Keratinocyte (primary cell): ENCODE data around the gene AFAP1L2. TPM values are rescaled to one million over a fixed set of nuclear protein-coding genes. Genes with fewer than 3 reads are reported as not detected.

ENCODE experiments used
- DNase-seq: peaks from one replicate; pipeline ENCODE4 v3.0.0-alpha.2; 2011; ENCODE audit warnings: low read depth, missing footprints, low spot score
- FAIRE-seq: peaks from 2 replicates; lab custom pipeline; 2011; peaks lifted over from hg19 to GRCh38; lab: Jason Lieb, UNC
- H2AFZ ChIP-seq: 2 replicates; pipeline ENCODE4 v1.6.0; 2012; ENCODE audit warnings: low read length, control low read depth, inconsistent platforms; ENCODE audit not compliant: control insufficient read depth
- H3K27ac ChIP-seq: 2 replicates; pipeline ENCODE4 v1.5.1; 2011; ENCODE audit warnings: low read length; ENCODE audit not compliant: control insufficient read depth, insufficient read depth
- H3K27me3 ChIP-seq: 3 replicates; pipeline ENCODE4 v1.6.0; 2011; ENCODE audit warnings: low read length; ENCODE audit not compliant: control insufficient read depth, insufficient read depth; ENCODE audit errors: extremely low read depth
- H3K36me3 ChIP-seq, 2 experiments: 2 replicates in 1 of 2; 3 replicates in 1 of 2; pipeline ENCODE4 v1.5.1; 2011; ENCODE audit warnings: low read length in 2 of 2, mild to moderate bottlenecking in 1 of 2; ENCODE audit not compliant: control insufficient read depth in 2 of 2, insufficient read depth in 2 of 2; ENCODE audit errors: extremely low read depth in 1 of 2
- H3K4me1 ChIP-seq: 3 replicates; pipeline ENCODE4 v1.5.1; 2011; ENCODE audit warnings: low read length; ENCODE audit not compliant: control insufficient read depth, insufficient read depth; ENCODE audit errors: extremely low read depth
- H3K4me2 ChIP-seq: 3 replicates; pipeline ENCODE4 v1.6.0; 2011; ENCODE audit warnings: low read depth, low read length; ENCODE audit not compliant: control insufficient read depth, insufficient read depth; ENCODE audit errors: extremely low read depth
- H3K4me3 ChIP-seq, 3 experiments: fragments of 200-600 bp in 1 of 3; sonication (generic) in 1 of 3; 2 replicates in 2 of 3; 3 replicates in 1 of 3; pipeline ENCODE4 v1.5.1; 2011 to 2016; ENCODE audit warnings: low read length in 3 of 3, mild to moderate bottlenecking in 3 of 3, control low read depth in 2 of 3, inconsistent platforms in 1 of 3, low read depth in 1 of 3, mixed read lengths in 1 of 3, mixed run types in 1 of 3, moderate library complexity in 1 of 3; ENCODE audit not compliant: control insufficient read depth in 2 of 3, insufficient read depth in 2 of 3; ENCODE audit errors: extremely low read depth in 1 of 3
- H3K79me2 ChIP-seq: 2 replicates; pipeline ENCODE4 v1.6.0; 2012; ENCODE audit warnings: low read length; ENCODE audit not compliant: control insufficient read depth, insufficient read depth
- H3K9ac ChIP-seq: 3 replicates; pipeline ENCODE4 v1.6.0; 2011; ENCODE audit warnings: low read length; ENCODE audit not compliant: control insufficient read depth, insufficient read depth; ENCODE audit errors: extremely low read depth
- H3K9me1 ChIP-seq: 3 replicates; pipeline ENCODE4 v1.6.0; 2011; ENCODE audit warnings: low read length; ENCODE audit not compliant: control insufficient read depth, insufficient read depth; ENCODE audit errors: extremely low read depth
- H3K9me3 ChIP-seq: 2 replicates; pipeline ENCODE4 v1.5.1; 2012; ENCODE audit warnings: low read depth, low read length; ENCODE audit not compliant: control insufficient read depth
- H4K20me1 ChIP-seq: 3 replicates; pipeline ENCODE4 v1.6.0; 2011; ENCODE audit warnings: low read length; ENCODE audit not compliant: control insufficient read depth, insufficient read depth; ENCODE audit errors: extremely low read depth
- EZH2 ChIP-seq: IDR thresholded peaks from one replicate; pipeline ENCODE4 v1.6.1; 2012; ENCODE audit warnings: inconsistent platforms, mild to moderate bottlenecking, low read length, moderate library complexity
- dilution Hi-C: fragments of 300-500 bp; cut with MboI; formaldehyde crosslinking; loops from one replicate; pipeline ENCODE4 v1.7.0; 2020; ENCODE audit warnings: low sequenced_read_pairs; ENCODE audit not compliant: extremely low pct_ligation_motif_present
- polyA plus RNA-seq, 5 experiments: library from polyadenylated mRNA; depleted of rRNA in 3 of 5; stranded (reverse) in 3 of 5; stranded (forward) in 1 of 5; unstranded in 1 of 5; fragments of >200 nt; gene quantifications; 1 replicate in 1 of 5; 2 replicates in 3 of 5; 3 replicates in 1 of 5; pipeline versions ENCODE4 v1.2.1 to v1.2.3, GENCODE V29; 2011 to 2012; ENCODE audit warnings: missing spikeins in 2 of 5, low read depth in 1 of 5, low replicate concordance in 1 of 5
- TF ChIP-seq, protein P1 (sequence below), 3 experiments: IDR thresholded peaks in 1 of 3; conservative IDR thresholded peaks in 1 of 3; optimal IDR thresholded peaks in 1 of 3; 2 replicates in 2 of 3; 3 replicates in 1 of 3; pipeline versions ENCODE3 to v1.5.1; 2011; ENCODE audit warnings: low read length in 3 of 3, mild to moderate bottlenecking in 3 of 3, moderate library complexity in 2 of 3, control low read depth in 1 of 3, inconsistent platforms in 1 of 3; ENCODE audit not compliant: insufficient read depth in 2 of 3; ENCODE audit errors: extremely low read depth in 1 of 3

AFAP1L2 gene
- polyA plus RNA-seq, 1 donor (not counting 4 experiments of a cell fraction or from before 2014, with no cell fraction given): 40.4 TPM

- H3K9me1 ChIP-seq: no peaks in the 10 kb centered on the region
- FAIRE-seq (no peak), DNase-seq (no peak)
- no peak overlapping the region for H2AFZ ChIP-seq
- no peaks in the 10 kb centered on the region for H3K4me1 ChIP-seq
- H3K27me3 ChIP-seq: no peaks in the 10 kb centered on the region
- H3K4me2 ChIP-seq: no peak overlapping the region
- dilution Hi-C loops: no loop called here
- no peaks in the 10 kb centered on the region for H3K79me2 ChIP-seq
- no peak overlapping the region for H3K4me3 ChIP-seq
- H3K9ac ChIP-seq: no peak overlapping the region
- H3K36me3 ChIP-seq: peaks cover 28 to 45% of the 10 kb centered on the region in 2 experiments
- no peak overlapping the region for H3K27ac ChIP-seq
- no peak for TF ChIP-seq EZH2
- TF ChIP-seq, protein P1, sequence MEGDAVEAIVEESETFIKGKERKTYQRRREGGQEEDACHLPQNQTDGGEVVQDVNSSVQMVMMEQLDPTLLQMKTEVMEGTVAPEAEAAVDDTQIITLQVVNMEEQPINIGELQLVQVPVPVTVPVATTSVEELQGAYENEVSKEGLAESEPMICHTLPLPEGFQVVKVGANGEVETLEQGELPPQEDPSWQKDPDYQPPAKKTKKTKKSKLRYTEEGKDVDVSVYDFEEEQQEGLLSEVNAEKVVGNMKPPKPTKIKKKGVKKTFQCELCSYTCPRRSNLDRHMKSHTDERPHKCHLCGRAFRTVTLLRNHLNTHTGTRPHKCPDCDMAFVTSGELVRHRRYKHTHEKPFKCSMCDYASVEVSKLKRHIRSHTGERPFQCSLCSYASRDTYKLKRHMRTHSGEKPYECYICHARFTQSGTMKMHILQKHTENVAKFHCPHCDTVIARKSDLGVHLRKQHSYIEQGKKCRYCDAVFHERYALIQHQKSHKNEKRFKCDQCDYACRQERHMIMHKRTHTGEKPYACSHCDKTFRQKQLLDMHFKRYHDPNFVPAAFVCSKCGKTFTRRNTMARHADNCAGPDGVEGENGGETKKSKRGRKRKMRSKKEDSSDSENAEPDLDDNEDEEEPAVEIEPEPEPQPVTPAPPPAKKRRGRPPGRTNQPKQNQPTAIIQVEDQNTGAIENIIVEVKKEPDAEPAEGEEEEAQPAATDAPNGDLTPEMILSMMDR (optimal IDR thresholded peaks at IDR 0.05 in 1 of 3, IDR thresholded peaks at IDR 0.05 in 1 of 3, conservative IDR thresholded peaks at IDR 0.05 in 1 of 3; ENCODE audit: extremely low read depth in 1 of 3, insufficient read depth in 2 of 3, low read length in 3 of 3): no peak
- H3K9me3 ChIP-seq: peaks cover 17% of the 10 kb centered on the region
- H4K20me1 ChIP-seq: no peaks in the 10 kb centered on the region
Measured at GRCh38 chr10:114294549-114294948, 109.8 kb downstream of the AFAP1L2 start.

DNA sequence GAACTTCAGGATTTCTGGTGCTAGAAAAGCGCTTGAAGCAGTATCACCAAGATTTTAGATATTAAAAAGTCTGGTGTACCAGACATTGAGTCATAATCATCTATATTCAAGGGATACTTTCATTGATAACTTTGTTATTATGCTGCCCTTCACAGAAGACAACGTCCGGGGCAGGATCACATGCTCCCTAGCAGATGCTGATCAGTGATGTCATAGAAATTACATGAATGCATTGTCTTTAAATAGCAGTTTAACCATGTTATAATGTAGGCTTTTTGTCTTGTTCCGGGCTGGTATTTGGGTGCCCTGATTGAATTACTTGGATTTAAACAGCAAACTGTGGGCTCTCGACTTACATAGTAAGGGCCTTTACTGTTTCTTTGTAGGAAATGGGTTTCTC is 111.2 kb downstream of the AFAP1L2 start:
- Histone ChIP-seq H3K27ac (no peak overlapping the region), H3K9ac (no peak overlapping the region), H3K9me3 (peaks cover 17% of the 10 kb centered on the region), H2AFZ (no peak overlapping the region), H3K9me1 (no peaks in the 10 kb centered on the region), H4K20me1 (no peaks in the 10 kb centered on the region), H3K27me3 (no peaks in the 10 kb centered on the region), H3K4me3 (no peak overlapping the region), H3K4me2 (no peak overlapping the region), H3K4me1 (no peaks in the 10 kb centered on the region), H3K36me3 (peaks cover 28 to 36% of the 10 kb centered on the region in 2 experiments), H3K79me2 (no peaks in the 10 kb centered on the region)
- DNase-seq: no peak
- dilution Hi-C loops: no loop called here
- TF ChIP-seq, protein P1 (optimal IDR thresholded peaks at IDR 0.05 in 1 of 3, IDR thresholded peaks at IDR 0.05 in 1 of 3, conservative IDR thresholded peaks at IDR 0.05 in 1 of 3; ENCODE audit: extremely low read depth in 1 of 3, insufficient read depth in 2 of 3, low read length in 3 of 3): no peak
- TF ChIP-seq EZH2: no peak
- no peak for FAIRE-seq
